ENCODE data around the gene NOL11.
A peak's percentile ranks its signal among the peaks of the same experiment; 100 is the strongest.
"Not testable (repeated sequence)": the region's sequence is repeated elsewhere in the genome, so short reads cannot be mapped to it uniquely, and the experiment has no call there.

NOL11 gene

GRCh38 chr17:67707442-67707841 lies 10.3 kb upstream of the NOL11 start:
- no peak for DNase-seq (ENCODE audit: low read depth in 1 of 2, low spot score in 1 of 2)

DNA sequence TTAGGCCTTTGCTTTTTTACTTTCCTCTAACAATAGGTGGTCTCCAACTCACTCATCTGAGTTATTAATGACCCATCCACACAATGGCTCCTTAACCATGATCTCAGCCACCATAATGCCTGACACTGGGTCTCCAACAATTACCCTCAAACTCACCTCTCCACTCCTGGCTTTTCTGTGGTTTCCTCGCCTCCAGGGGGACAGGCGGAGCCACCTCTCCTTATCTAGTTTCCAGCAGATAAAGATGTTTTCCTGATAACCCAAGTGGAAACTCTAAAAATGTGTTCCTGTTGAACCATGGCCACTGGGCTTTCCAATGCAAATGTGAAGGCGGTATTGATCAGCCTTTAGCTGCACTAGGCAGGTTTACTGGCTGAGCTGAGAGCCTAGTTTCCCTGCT lies 9.4 kb upstream of the NOL11 start:
- DNase-seq (ENCODE audit: low read depth in 1 of 2, low spot score in 1 of 2) = no peak

GRCh38 chr17:67711916-67712315 lies 5.8 kb upstream of the NOL11 start:
- DNase-seq (ENCODE audit: low read depth in 1 of 2, low spot score in 1 of 2) = no peak

DNA sequence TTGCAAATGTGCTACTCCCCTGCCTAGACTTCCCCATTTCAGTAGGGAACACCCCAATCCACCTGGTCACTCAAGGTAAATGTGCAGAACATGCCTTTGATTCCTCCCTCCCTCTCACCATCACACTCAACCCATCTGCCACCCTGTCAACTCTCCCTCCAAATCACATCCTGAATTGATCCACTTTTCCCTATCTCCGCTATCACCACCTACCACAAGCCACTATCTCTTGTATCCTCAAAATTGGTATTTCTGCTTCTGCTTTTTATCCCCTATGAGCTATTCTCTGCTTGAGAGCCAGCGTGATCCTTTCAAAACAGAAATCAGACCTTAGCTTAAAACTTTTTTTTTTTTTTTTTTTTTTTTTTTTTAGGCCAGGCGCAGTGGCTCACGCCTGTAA lies 5.4 kb upstream of the NOL11 start:
- no peak for DNase-seq (ENCODE audit: low read depth in 1 of 2, low spot score in 1 of 2)

DNA sequence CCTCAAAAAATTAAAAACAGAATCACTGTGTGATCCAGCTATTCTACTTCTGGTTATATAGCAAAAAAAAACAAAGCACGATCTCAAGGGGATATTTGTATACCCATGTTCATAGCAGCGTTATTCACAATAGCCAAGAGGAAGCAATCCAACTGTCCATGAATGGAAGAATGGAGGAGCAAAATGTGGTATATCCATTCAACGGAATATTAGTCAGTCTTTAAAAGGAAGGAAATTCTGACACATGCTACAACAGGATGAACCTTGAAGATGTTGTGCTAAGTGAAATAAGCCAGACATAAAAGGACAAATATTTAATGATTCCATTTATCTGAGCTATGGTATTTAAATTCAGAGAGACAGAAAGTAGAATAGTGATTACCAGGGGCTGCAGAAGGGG lies 4.6 kb upstream of the NOL11 start:
- DNase-seq (ENCODE audit: low read depth in 1 of 2, low spot score in 1 of 2) = no peak

DNA sequence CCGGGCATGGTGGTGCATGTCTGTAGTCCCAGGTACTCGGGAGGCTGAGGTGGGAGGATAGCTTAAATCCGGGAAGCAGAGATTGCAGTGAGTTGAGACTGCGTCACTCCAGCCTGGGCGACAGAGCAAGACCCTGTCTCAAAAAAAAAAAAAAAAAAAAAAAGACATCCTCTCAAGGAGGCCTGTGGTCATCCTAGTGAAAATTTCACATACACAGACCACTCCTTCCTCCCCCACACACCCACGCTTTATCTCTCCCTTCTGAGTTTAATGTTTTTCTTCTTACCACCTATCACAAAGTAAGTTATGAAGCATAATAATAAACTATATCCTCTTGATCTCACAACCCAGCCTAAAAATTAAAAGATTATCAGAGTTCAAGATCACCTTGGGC lies 1.3 kb upstream of the NOL11 start:
- no peak for DNase-seq (ENCODE audit: low read depth in 1 of 2, low spot score in 1 of 2)

- DNase-seq (ENCODE audit: low read depth in 1 of 2, low spot score in 1 of 2) = no peak
Measured at GRCh38 chr17:67717192-67717623, 528 bp upstream of the NOL11 start.

DNA sequence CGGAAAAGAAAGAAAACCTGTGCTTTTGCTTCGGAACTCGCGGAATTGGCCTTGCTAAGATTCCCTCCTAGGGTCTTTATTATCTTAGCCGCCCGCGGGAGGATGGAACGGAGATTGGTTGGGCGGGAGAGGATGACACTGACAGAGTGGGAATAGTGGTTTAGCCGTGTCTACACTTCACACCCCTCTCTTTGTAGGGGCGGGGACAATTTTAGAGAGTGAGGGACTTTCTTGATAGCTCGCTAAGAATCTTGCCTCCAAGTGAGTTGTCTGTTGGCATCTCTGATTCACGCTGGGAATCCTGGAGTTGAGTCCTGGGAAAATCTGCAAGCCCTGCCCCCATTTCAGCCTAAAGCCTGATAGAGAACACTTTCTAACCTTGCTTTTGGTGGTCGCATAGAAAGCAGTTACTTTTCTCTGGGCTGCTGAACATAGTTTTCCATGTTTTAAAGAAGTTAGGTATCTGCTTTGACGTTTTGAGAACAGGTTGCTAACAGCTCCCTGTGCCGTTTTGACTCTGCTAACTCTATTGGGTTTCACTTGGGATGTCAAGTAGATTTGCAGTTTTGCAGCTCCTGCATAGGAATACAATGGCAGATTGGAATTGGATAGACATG lies 697 bp downstream of the NOL11 start:
- peak in 1 of 2 donors; percentile 15 for DNase-seq (ENCODE audit: low read depth in 1 of 2, low spot score in 1 of 2)

GRCh38 chr17:67725373-67725791 lies 7.6 kb downstream of the NOL11 start:
- DNase-seq (ENCODE audit: low read depth in 1 of 2, low spot score in 1 of 2) = no peak

DNA sequence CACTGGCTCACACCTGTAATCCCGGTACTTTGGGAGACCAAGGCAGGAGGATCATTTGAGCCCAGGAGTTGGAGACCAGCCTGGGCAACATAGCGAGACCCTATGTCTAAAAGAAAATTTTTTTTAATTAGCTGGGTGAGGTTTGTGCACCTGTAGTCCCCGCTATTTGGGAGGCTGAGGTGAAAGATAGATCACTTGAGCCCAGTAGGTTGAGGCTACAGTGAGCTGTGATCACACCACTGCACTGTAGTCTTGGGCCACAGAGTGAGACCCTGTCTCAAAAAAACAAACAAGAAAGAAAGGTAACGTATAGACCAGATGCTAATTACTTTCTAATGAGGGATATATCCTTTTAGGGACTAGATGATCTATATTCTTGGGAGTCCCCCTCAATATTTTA lies 8.1 kb downstream of the NOL11 start:
- no peak for DNase-seq (ENCODE audit: low read depth in 1 of 2, low spot score in 1 of 2)

- not testable (repeated sequence) for DNase-seq (ENCODE audit: low read depth in 1 of 2, low spot score in 1 of 2)
Measured at GRCh38 chr17:67727152-67728039, 9.7 kb downstream of the NOL11 start.

DNA sequence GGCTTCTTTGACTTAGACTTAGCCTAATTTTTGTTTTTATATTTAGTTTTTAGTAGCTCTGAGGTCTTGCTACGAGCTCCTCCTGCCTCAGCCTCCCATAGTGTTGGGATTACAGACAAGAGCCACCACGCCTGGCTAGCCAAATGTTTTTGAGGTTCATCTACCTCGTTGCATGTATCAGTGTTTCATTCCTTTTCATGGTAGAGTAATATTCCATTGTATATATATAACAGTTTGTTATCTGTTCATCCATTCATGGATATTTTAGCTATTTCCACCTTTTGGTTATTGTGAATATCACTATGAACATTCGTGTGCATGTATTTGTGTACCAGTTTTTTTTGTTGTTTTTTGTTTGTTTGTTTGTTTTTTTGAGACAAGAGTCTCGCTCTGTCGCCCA lies 12.2 kb downstream of the NOL11 start:
- DNase-seq (ENCODE audit: low read depth in 1 of 2, low spot score in 1 of 2) = no peak

DNA sequence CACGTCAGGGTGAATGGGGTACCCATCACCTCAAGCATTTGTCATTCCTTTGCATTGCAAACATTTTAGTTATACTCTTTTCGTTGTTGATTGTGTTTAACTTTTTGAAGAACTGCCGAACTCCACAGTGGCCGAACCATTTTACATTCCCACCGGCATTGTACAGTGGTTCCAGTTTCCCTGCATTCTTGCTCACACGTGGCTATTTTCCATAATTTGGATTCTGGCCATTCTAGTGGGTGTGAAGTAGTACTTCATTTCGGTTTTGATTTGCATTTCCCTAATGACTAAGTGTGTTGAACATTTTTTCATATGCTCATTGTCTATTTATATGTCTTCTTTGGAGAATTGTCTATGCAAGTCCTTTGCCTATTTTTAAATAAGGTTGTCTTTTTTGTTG lies 13.0 kb downstream of the NOL11 start:
- DNase-seq (ENCODE audit: low read depth in 1 of 2, low spot score in 1 of 2) = no peak

DNA sequence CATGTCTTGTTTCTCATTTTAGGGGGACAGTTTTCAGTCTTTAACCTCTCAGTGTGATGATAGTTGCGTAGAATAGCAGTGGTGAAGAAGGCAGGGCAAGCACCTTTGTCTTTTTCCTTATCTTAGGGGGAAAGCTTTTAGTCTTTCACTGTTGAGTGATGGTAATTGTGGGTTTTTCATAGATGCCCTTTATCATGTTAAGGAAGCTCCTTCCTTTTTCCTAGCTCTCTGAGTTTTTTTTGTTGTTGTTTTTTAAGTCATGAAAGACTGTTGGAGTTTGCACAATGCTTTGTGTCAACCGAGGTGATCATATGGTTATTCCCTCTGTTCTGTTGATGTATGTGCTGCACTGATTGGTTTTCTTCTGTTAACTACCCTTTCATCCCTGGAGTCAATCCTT lies 15.7 kb downstream of the NOL11 start:
- no peak for DNase-seq (ENCODE audit: low read depth in 1 of 2, low spot score in 1 of 2)

DNA sequence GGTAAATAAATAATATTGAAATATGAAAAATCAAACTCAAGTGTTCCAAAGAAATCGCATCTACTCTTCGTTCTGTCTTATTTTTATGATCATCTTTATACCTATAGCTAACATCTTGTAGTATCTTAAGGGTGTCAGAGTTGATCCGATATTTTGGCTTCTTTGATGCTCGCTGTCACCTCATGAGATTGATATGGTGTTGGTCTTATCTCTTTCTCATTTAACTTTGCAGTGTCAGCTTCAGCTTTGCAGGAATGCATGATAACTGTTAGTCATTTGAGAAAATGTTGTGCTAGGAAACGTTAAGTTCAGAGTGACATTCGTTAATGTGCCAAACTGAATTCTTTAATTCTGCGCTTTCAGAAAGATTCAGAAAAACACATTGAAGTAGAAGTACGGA lies 19.4 kb downstream of the NOL11 start:
- DNase-seq (ENCODE audit: low read depth in 1 of 2, low spot score in 1 of 2) = no peak

DNA sequence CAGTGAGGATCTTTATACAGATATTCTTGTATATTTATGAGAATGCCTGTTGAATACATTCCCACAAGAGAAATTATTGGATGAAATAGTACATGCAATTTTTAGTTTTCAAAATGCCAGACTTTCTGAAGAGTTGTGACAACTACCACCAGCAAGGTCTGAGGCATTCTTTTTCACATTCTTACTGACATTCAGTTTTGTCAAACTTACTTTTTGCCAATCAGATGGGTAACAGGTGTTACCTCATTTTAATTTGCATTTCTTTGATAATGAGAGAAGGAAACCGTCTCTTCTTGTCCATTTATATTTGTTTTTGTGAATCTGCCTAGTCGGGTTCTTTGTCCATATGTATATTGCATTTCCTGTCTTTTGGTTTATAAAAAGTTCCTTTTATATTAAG lies 24.3 kb downstream of the NOL11 start:
- no peak for DNase-seq (ENCODE audit: low read depth in 1 of 2, low spot score in 1 of 2)

GRCh38 chr17:67746704-67747571 lies 29.2 kb downstream of the NOL11 start:
- DNase-seq (ENCODE audit: low read depth in 1 of 2, low spot score in 1 of 2) = no peak

GRCh38 chr17:67747681-67748235 lies 30.0 kb downstream of the NOL11 start:
- no peak for DNase-seq (ENCODE audit: low read depth in 1 of 2, low spot score in 1 of 2)

DNA sequence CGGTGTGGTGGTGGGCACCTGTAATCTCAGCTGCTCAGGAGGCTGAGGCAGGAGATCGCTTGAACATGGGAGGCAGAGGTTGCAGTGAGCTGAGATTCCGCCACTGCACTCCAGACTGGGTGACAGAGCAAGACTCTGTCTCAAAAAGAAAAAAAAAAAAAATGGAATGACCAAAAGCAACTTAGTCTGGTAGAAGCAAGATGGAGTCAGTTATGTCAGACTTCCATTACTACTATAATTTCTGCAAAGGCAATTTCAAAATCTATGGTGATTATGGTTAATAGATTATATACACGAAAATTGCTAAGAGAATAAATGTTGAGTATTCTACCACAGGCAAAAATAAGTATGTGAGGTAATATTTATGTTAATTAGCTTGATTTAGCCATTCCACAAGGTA lies 32.3 kb downstream of the NOL11 start:
- DNase-seq (ENCODE audit: low read depth in 1 of 2, low spot score in 1 of 2) = no peak

- DNase-seq (ENCODE audit: low read depth in 1 of 2, low spot score in 1 of 2) = no peak
Measured at GRCh38 chr17:67751101-67752074, 33.7 kb downstream of the NOL11 start.
